HepG2 (cell line): ENCODE measurements around the gene PREX1. TPM values are rescaled to one million over a fixed set of nuclear protein-coding genes. Genes with fewer than 3 reads are reported as not detected.
A peak's percentile ranks its signal among the peaks of the same experiment; 100 is the strongest.

ENCODE experiments used
- AKAP8 ChIP-seq: sonication (generic); formaldehyde crosslinking; IDR thresholded peaks from 2 replicates; pipeline ENCODE4 v1.5.1; 2020; ENCODE audit warnings: mild to moderate bottlenecking, missing genetic modification reagents
- CEBPB ChIP-seq: IDR thresholded peaks from 2 replicates; pipeline ENCODE4 v1.6.1; 2011; ENCODE audit warnings: low read depth, low read length, improper control_type of control experiment, borderline replicate concordance
- HIVEP1 ChIP-seq: sonication (generic); formaldehyde crosslinking; IDR thresholded peaks from 2 replicates; pipeline ENCODE4 v1.4.0; 2020; ENCODE audit warnings: mild to moderate bottlenecking, missing genetic modification reagents
- JUND ChIP-seq: sonication (generic); formaldehyde crosslinking; IDR thresholded peaks from 2 replicates; pipeline ENCODE4 v1.8.0; 2022; ENCODE audit warnings: mild to moderate bottlenecking, missing genetic modification reagents
- MED8 ChIP-seq: sonication (generic); formaldehyde crosslinking; IDR thresholded peaks from 2 replicates; pipeline ENCODE4 v1.8.1; 2023; ENCODE audit warnings: mild to moderate bottlenecking, missing genetic modification reagents; ENCODE audit not compliant: insufficient replicate concordance
- MYPOP ChIP-seq: sonication (generic); formaldehyde crosslinking; IDR thresholded peaks from 2 replicates; pipeline ENCODE4 v1.8.1; 2023; ENCODE audit warnings: mild to moderate bottlenecking, moderate library complexity, missing genetic modification reagents
- RARA ChIP-seq: IDR thresholded peaks from 2 replicates; pipeline ENCODE4 v1.6.1; 2016; ENCODE audit warnings: missing genetic modification reagents, missing compliant biosample characterization
- RERE ChIP-seq: IDR thresholded peaks from 2 replicates; pipeline ENCODE4 v1.6.1; 2016; ENCODE audit warnings: low read depth, missing genetic modification reagents, missing compliant biosample characterization
- XRCC5 ChIP-seq: fragments of 200-400 bp; formaldehyde crosslinking; optimal IDR thresholded peaks from 2 replicates; pipeline ENCODE3; 2017; ENCODE audit warnings: mild to moderate bottlenecking, low read length
- ZNF331 ChIP-seq: sonication (generic); formaldehyde crosslinking; IDR thresholded peaks from 2 replicates; pipeline ENCODE4 v1.4.0; 2020; ENCODE audit warnings: missing genetic modification reagents
- polyA plus RNA-seq, 8 experiments: library from polyadenylated mRNA; depleted of rRNA in 3 of 8; stranded (reverse) in 7 of 8; unstranded in 1 of 8; fragments of >200 nt; fragmentation: Illumina TruSeq in 4 of 8; extraction: Trizol in 4 of 8; gene quantifications; 2 replicates each; pipeline versions ENCODE4 v1.2.1 to v1.2.3, GENCODE V29; 2011 to 2016; ENCODE audit warnings: low read depth in 4 of 8, missing spikeins in 1 of 8, mixed read lengths in 1 of 8; ENCODE audit not compliant: insufficient read depth in 1 of 8
- total RNA-seq, 5 experiments: library from RNA; depleted of rRNA; stranded (reverse); fragments of >200 nt; fragmentation: Illumina TruSeq; extraction: Trizol; gene quantifications; 2 replicates each; pipeline ENCODE4 v1.2.3, GENCODE V29; 2016; ENCODE audit warnings: low read depth in 1 of 5
- TF ChIP-seq, protein P1 (sequence below): sonication (generic); formaldehyde crosslinking; IDR thresholded peaks from 2 replicates; pipeline ENCODE4 v1.4.0; 2020; ENCODE audit warnings: missing genetic modification reagents
- TF ChIP-seq, protein P2 (sequence below): sonication (generic); formaldehyde crosslinking; IDR thresholded peaks from 2 replicates; pipeline ENCODE4 v1.5.0; 2020; ENCODE audit warnings: missing genetic modification reagents
- TF ChIP-seq, protein P3 (sequence below): sonication (generic); formaldehyde crosslinking; IDR thresholded peaks from 2 replicates; pipeline ENCODE4 v1.4.0; 2020; ENCODE audit warnings: low read depth, missing genetic modification reagents

The PREX1 gene
- total and polyA plus RNA-seq, 2 of the 13 experiments (the other 11 are each of a cell fraction or from before 2014, with no cell fraction given), result 0.02 to 0.04 TPM

GRCh38 chr20:48697845-48698491 is 129.8 kb downstream of the PREX1 start (continued):
- TF ChIP-seq, protein P1, sequence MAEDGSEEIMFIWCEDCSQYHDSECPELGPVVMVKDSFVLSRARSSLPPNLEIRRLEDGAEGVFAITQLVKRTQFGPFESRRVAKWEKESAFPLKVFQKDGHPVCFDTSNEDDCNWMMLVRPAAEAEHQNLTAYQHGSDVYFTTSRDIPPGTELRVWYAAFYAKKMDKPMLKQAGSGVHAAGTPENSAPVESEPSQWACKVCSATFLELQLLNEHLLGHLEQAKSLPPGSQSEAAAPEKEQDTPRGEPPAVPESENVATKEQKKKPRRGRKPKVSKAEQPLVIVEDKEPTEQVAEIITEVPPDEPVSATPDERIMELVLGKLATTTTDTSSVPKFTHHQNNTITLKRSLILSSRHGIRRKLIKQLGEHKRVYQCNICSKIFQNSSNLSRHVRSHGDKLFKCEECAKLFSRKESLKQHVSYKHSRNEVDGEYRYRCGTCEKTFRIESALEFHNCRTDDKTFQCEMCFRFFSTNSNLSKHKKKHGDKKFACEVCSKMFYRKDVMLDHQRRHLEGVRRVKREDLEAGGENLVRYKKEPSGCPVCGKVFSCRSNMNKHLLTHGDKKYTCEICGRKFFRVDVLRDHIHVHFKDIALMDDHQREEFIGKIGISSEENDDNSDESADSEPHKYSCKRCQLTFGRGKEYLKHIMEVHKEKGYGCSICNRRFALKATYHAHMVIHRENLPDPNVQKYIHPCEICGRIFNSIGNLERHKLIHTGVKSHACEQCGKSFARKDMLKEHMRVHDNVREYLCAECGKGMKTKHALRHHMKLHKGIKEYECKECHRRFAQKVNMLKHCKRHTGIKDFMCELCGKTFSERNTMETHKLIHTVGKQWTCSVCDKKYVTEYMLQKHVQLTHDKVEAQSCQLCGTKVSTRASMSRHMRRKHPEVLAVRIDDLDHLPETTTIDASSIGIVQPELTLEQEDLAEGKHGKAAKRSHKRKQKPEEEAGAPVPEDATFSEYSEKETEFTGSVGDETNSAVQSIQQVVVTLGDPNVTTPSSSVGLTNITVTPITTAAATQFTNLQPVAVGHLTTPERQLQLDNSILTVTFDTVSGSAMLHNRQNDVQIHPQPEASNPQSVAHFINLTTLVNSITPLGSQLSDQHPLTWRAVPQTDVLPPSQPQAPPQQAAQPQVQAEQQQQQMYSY, result 0 out of 2 replicates have a peak, but pooled peaks have one; percentile 49
- TF ChIP-seq CEBPB (peak; percentile 93), RERE (CRISPR knock-in tag) (no peak), ZNF331 (peak; percentile 63; the same call in 1 of the 2 replicates), JUND (0 out of 2 replicates have a peak, but pooled peaks have one; percentile 24), RARA (CRISPR knock-in tag) (0 out of 2 replicates have a peak, but pooled peaks have one; percentile 22), MED8 (peak; percentile 31), AKAP8 (CRISPR knock-in tag) (no peak), XRCC5 (peak; percentile 46), HIVEP1 (CRISPR knock-in tag) (peak; percentile 9; the same call in 1 of the 2 replicates), MYPOP (CRISPR knock-in tag) (no peak)
- TF ChIP-seq, protein P2, sequence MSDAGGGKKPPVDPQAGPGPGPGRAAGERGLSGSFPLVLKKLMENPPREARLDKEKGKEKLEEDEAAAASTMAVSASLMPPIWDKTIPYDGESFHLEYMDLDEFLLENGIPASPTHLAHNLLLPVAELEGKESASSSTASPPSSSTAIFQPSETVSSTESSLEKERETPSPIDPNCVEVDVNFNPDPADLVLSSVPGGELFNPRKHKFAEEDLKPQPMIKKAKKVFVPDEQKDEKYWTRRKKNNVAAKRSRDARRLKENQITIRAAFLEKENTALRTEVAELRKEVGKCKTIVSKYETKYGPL (CRISPR knock-in tag), result no peak
- TF ChIP-seq, protein P3, sequence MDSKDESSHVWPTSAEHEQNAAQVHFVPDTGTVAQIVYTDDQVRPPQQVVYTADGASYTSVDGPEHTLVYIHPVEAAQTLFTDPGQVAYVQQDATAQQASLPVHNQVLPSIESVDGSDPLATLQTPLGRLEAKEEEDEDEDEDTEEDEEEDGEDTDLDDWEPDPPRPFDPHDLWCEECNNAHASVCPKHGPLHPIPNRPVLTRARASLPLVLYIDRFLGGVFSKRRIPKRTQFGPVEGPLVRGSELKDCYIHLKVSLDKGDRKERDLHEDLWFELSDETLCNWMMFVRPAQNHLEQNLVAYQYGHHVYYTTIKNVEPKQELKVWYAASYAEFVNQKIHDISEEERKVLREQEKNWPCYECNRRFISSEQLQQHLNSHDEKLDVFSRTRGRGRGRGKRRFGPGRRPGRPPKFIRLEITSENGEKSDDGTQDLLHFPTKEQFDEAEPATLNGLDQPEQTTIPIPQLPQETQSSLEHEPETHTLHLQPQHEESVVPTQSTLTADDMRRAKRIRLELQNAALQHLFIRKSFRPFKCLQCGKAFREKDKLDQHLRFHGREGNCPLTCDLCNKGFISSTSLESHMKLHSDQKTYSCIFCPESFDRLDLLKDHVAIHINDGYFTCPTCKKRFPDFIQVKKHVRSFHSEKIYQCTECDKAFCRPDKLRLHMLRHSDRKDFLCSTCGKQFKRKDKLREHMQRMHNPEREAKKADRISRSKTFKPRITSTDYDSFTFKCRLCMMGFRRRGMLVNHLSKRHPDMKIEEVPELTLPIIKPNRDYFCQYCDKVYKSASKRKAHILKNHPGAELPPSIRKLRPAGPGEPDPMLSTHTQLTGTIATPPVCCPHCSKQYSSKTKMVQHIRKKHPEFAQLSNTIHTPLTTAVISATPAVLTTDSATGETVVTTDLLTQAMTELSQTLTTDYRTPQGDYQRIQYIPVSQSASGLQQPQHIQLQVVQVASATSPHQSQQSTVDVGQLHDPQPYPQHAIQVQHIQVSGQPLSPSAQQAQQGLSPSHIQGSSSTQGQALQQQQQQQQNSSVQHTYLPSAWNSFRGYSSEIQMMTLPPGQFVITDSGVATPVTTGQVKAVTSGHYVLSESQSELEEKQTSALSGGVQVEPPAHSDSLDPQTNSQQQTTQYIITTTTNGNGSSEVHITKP, result 0 out of 2 replicates have a peak, but pooled peaks have one; percentile 28
